ENCODE data around the gene UTP11.

The UTP11 gene

GRCh38 chr1:38071312-38072256 lies 59.0 kb downstream of the UTP11 start:
- no peak for DNase-seq (ENCODE audit: low read depth in 2 of 2)

GRCh38 chr1:38072858-38073257 lies 60.3 kb downstream of the UTP11 start:
- DNase-seq (ENCODE audit: low read depth in 2 of 2): no peak

- no peak for DNase-seq (ENCODE audit: low read depth in 2 of 2)
Observed at GRCh38 chr1:38073534-38074301, 61.2 kb downstream of the UTP11 start.

- no peak for DNase-seq (ENCODE audit: low read depth in 2 of 2)
Observed at GRCh38 chr1:38074302-38074677, 61.8 kb downstream of the UTP11 start.
